ENCODE measurements around the gene RHOBTB1.

DNA sequence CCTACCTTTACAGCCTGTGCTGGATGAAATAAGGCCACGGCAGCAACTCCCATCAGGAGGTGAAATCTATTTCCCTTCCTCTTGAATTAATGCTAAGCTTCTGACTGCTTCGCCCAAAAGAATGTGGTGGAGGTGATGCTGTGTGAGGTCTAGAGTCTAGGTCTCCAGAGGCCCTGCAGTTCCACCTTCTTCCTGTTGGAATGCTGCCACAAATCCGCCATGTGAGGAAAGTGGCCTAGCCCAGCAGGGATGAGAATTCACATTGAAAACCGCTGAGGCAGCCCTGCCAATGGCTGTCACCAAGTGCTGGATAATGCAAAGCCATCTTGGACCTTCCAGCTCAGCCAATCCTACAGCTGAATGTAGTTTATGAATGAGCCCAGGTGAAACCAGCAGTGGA, 28.0 kb downstream of the RHOBTB1 start:
- TF ChIP-seq, protein P1, sequence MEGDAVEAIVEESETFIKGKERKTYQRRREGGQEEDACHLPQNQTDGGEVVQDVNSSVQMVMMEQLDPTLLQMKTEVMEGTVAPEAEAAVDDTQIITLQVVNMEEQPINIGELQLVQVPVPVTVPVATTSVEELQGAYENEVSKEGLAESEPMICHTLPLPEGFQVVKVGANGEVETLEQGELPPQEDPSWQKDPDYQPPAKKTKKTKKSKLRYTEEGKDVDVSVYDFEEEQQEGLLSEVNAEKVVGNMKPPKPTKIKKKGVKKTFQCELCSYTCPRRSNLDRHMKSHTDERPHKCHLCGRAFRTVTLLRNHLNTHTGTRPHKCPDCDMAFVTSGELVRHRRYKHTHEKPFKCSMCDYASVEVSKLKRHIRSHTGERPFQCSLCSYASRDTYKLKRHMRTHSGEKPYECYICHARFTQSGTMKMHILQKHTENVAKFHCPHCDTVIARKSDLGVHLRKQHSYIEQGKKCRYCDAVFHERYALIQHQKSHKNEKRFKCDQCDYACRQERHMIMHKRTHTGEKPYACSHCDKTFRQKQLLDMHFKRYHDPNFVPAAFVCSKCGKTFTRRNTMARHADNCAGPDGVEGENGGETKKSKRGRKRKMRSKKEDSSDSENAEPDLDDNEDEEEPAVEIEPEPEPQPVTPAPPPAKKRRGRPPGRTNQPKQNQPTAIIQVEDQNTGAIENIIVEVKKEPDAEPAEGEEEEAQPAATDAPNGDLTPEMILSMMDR (IDR thresholded peaks at IDR 0.05), result peak; percentile 29
- TF ChIP-seq EZH2 (IDR thresholded peaks at IDR 0.05), result no peak
